Colonic mucosa (tissue), 4 donors: Measurements from ENCODE around the gene R3HDM2. TPM values are rescaled to one million over a fixed set of nuclear protein-coding genes. Genes with fewer than 3 reads are reported as not detected.

Experiments used
- DNase-seq: peaks from one replicate; pipeline ENCODE4 v3.0.0-alpha.2; 2020
- H3K27ac ChIP-seq: fragments of 200-600 bp; one replicate; pipeline ENCODE4 v1.8.0; 2021
- H3K27me3 ChIP-seq: fragments of 200-600 bp; one replicate; pipeline ENCODE4 v1.8.0; 2021
- H3K36me3 ChIP-seq: fragments of 200-600 bp; one replicate; pipeline ENCODE4 v1.8.0; 2021
- H3K4me1 ChIP-seq: fragments of 200-600 bp; one replicate; pipeline ENCODE4 v1.8.0; 2021; ENCODE audit warnings: mild to moderate bottlenecking
- H3K4me3 ChIP-seq: fragments of 200-600 bp; one replicate; pipeline ENCODE4 v1.8.0; 2021
- H3K9ac ChIP-seq, 2 donors: one replicate each; pipeline ENCODE4 v1.7.0; 2013; ENCODE audit warnings: control low read depth in 2 of 2, low read depth in 2 of 2, low read length in 2 of 2
- H3K9me3 ChIP-seq: fragments of 200-600 bp; one replicate; pipeline ENCODE4 v1.8.0; 2021
- intact Hi-C: fragments of 100-400 bp; cut with DNase I; formaldehyde crosslinking; loops from one replicate; pipeline ENCODE4 v1.14.1; 2022
- total RNA-seq, 2 donors: library from RNA; stranded (reverse); fragmentation: NEBNext Ultra II Directional in 1 of 2; extraction: Animal tissue kit (Norgen Biotek cat#: 25700) in 1 of 2; gene quantifications; one replicate each; pipeline ENCODE4 v1.2.1, GENCODE V29; 2021
- TF ChIP-seq, protein P1 (sequence below): fragments of 200-600 bp; IDR thresholded peaks from one replicate; pipeline ENCODE4 v1.8.0; 2022; ENCODE audit warnings: antibody characterized with exemption, mild to moderate bottlenecking
- donor health status: healthy.
- donor health status: DM: no; HTN: no; CAD: no.
- donor health status: DM: no; HTN: no; CAD: no.

Gene R3HDM2
- total RNA-seq, 2 donors from 2014 or later, result 41.0 to 60.4 TPM

DNA sequence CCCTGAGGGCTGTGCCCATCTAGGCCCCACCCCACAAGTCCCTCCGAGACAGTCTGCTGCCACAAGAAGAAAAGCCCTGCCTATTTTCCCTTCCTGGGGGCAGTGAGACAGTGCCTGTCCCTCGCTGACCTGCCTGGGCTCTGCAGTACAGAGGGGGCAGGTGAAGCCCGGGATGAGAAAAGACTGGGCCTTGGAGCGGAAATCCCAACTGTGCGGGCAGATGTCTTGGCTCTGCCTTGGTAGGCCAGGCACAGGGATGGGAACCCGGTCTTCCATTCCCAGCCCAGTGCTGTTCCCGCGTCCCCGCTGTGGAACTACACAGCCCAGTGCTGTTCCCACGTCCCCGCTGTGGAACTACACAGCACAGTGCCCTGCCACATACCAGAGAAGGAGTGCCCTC, 227.1 kb downstream of the R3HDM2 start:
- intact Hi-C loops, result no loop called here
- Histone ChIP-seq H3K36me3 (peaks cover 26% of the 10 kb centered on the region), H3K27ac (no peak overlapping the region), H3K4me3 (no peak overlapping the region), H3K9ac (no peak overlapping the region), H3K9me3 (no peaks in the 10 kb centered on the region), H3K4me1 (no peaks in the 10 kb centered on the region), H3K27me3 (no peaks in the 10 kb centered on the region)
- TF ChIP-seq, protein P1, sequence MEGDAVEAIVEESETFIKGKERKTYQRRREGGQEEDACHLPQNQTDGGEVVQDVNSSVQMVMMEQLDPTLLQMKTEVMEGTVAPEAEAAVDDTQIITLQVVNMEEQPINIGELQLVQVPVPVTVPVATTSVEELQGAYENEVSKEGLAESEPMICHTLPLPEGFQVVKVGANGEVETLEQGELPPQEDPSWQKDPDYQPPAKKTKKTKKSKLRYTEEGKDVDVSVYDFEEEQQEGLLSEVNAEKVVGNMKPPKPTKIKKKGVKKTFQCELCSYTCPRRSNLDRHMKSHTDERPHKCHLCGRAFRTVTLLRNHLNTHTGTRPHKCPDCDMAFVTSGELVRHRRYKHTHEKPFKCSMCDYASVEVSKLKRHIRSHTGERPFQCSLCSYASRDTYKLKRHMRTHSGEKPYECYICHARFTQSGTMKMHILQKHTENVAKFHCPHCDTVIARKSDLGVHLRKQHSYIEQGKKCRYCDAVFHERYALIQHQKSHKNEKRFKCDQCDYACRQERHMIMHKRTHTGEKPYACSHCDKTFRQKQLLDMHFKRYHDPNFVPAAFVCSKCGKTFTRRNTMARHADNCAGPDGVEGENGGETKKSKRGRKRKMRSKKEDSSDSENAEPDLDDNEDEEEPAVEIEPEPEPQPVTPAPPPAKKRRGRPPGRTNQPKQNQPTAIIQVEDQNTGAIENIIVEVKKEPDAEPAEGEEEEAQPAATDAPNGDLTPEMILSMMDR, result no peak
- DNase-seq, result no peak

Other genes with a start within 250 kb of the R3HDM2 start
- under 1 TPM in 1 of 2 donors, not detected in 1; 0.27 TPM for gene NXPH4, start 214.2 kb downstream of the R3HDM2 start, total RNA-seq
- gene SHMT2, start 201.3 kb downstream of the R3HDM2 start, total RNA-seq, result 100 to 1,000 TPM in 1 of 2 donors, 10 to 100 TPM in 1; 69.4 to 160 TPM
- 1 to 10 TPM; 1.9 to 2.7 TPM for gene STAC3, start 179.9 kb downstream of the R3HDM2 start, total RNA-seq
- not detected for gene INHBC, start 3.7 kb upstream of the R3HDM2 start, total RNA-seq
- under 1 TPM in 1 of 2 donors, not detected in 1; 0.22 TPM for gene INHBE, start 24.3 kb upstream of the R3HDM2 start, total RNA-seq
- gene GLI1, start 28.7 kb upstream of the R3HDM2 start, total RNA-seq, result 1 to 10 TPM; 1.4 to 2.0 TPM
- gene ARHGAP9, start 48.8 kb upstream of the R3HDM2 start, total RNA-seq, result 1 to 10 TPM; 5.5 to 6.5 TPM
- 100 to 1,000 TPM in 1 of 2 donors, 10 to 100 TPM in 1; 90.3 to 195 TPM for gene MARS1, start 57.0 kb upstream of the R3HDM2 start, total RNA-seq
- 10 to 100 TPM; 17.5 to 22.8 TPM for gene DDIT3, start 89.5 kb upstream of the R3HDM2 start, total RNA-seq
- gene MBD6, start 91.8 kb upstream of the R3HDM2 start, total RNA-seq, result 100 to 1,000 TPM in 1 of 2 donors, 10 to 100 TPM in 1; 95.4 to 133 TPM
- gene DCTN2, start 116.1 kb upstream of the R3HDM2 start, total RNA-seq, result 100 to 1,000 TPM; 131 to 139 TPM
- 1 to 10 TPM in 1 of 2 donors, under 1 TPM in 1; 0.67 to 2.1 TPM for gene KIF5A, start 119.0 kb upstream of the R3HDM2 start, total RNA-seq
- gene PIP4K2C, start 160.1 kb upstream of the R3HDM2 start, total RNA-seq, result 10 to 100 TPM; 43.6 to 60.2 TPM
- 1 to 10 TPM; 3.4 to 7.4 TPM for gene DTX3, start 173.8 kb upstream of the R3HDM2 start, total RNA-seq
- gene ARHGEF25, start 180.4 kb upstream of the R3HDM2 start, total RNA-seq, result 10 to 100 TPM in 1 of 2 donors, 1 to 10 TPM in 1; 2.4 to 12.8 TPM
- under 1 TPM; 0.32 to 0.88 TPM for gene B4GALNT1, start 202.2 kb upstream of the R3HDM2 start, total RNA-seq